Measurements from ENCODE around the gene ABCG1. TPM values are rescaled to one million over a fixed set of nuclear protein-coding genes. Genes with fewer than 3 reads are reported as not detected.

The ABCG1 gene
- total RNA-seq, result 57.7 TPM

DNA sequence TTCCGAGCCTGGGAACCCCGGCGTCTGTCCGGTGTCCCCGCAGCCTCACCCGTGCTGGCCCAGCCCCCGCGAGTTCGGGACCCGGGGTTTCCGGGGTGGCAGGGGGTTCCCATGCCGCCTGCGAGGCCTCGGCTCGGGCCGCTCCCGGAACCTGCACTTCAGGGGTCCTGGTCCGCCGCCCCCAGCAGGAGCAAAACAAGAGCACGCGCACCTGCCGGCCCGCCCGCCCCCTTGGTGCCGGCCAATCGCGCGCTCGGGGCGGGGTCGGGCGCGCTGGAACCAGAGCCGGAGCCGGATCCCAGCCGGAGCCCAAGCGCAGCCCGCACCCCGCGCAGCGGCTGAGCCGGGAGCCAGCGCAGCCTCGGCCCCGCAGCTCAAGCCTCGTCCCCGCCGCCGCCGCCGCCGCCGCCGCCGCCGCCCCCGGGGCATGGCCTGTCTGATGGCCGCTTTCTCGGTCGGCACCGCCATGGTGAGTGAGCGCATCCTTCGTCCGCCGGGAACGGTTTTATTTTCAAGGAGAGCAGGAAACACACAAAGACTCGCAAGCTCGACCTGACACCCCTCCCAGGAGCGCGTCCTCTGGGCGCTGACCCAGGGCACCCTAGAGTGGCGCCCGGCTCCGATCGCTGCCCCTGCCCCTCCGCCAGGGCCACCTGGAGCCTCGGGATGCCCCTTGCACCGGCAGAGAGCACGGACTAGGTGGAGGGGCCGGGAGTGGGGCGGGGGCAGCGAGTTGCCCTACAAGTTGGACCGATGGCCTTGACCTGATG lies at the start of gene ABCG1:
TSS of gene ABCG1 (plus strand) at position 305 of the 770 bp plus-strand sequence. CDS start at position 428, 123 bp downstream.

DNA sequence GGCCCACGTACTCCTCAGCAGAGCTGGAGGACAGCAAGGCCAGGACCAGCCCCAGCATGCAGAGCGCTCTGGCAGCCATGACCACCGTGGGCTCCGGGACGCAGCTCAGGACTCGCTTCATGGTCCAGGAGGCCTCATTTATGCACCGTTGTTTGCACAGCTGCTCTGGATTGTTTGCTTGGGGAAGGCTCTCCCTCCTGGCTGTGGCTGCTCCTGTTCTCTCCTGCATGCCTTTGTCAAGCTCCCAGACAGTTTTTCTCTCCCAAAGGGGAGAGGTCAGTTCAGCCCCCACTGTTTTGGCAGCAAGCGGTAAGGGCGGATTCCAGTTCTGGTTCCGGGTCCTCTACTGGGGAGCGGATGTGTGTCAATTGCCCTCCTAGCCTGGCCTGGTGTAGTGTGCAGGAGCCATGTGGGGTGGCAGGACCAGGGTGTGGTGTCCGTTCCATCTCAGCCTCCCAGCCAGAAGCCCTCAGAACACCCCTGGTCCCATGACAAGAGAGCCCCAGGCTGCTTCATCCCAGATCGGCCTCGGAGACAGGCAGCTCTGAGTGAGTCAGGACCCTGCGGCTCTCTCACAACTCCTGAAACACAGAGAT lies 96.5 kb downstream of the ABCG1 start, which contains the start of gene TFF3:
TSS of gene TFF3 (minus strand) at position 114 of the 596 bp plus-strand sequence. CDS start at position 79, 35 bp downstream.

Other genes with a start within 250 kb of the ABCG1 start
- gene ZBTB21, start 208.8 kb upstream of the ABCG1 start, total RNA-seq, result 18.0 TPM
- gene UMODL1, start 147.8 kb upstream of the ABCG1 start, total RNA-seq, result 0.16 TPM
- gene TFF3, start 96.3 kb downstream of the ABCG1 start, total RNA-seq, result 3.6 TPM
- gene TFF2, start 131.9 kb downstream of the ABCG1 start, total RNA-seq, result not detected
- not detected for gene TFF1, start 147.4 kb downstream of the ABCG1 start, total RNA-seq
- 4.4 TPM for gene TMPRSS3, start 176.9 kb downstream of the ABCG1 start, total RNA-seq
- not detected for gene UBASH3A, start 184.8 kb downstream of the ABCG1 start, total RNA-seq